H9 (cell line): Measurements from ENCODE around the gene NDUFB10. TPM values are rescaled to one million over a fixed set of nuclear protein-coding genes. Genes with fewer than 3 reads are reported as not detected.

Experiments
- DNase-seq: peaks from one replicate; pipeline ENCODE4 v3.0.0-alpha.2; 2017
- H2AFZ ChIP-seq: one replicate; pipeline ENCODE4 v1.6.1; 2013; ENCODE audit warnings: mild to moderate bottlenecking, low read length, control low read depth, moderate library complexity
- H2AK5ac ChIP-seq: 2 replicates; pipeline ENCODE4 v1.6.1; 2013; ENCODE audit warnings: low read length, control low read depth, mixed read lengths; ENCODE audit not compliant: insufficient read length
- H2BK120ac ChIP-seq: one replicate; pipeline ENCODE4 v1.6.1; 2013; ENCODE audit warnings: low read depth, mild to moderate bottlenecking, low read length, control low read depth, inconsistent platforms; ENCODE audit not compliant: poor library complexity, severe bottlenecking
- H2BK12ac ChIP-seq: 2 replicates; pipeline ENCODE4 v1.6.1; 2013; ENCODE audit warnings: low read length, control low read depth, mixed read lengths, low read depth; ENCODE audit not compliant: insufficient read length
- H2BK15ac ChIP-seq: 2 replicates; pipeline ENCODE4 v1.6.1; 2013; ENCODE audit warnings: low read depth, low read length, control low read depth
- H2BK20ac ChIP-seq: one replicate; pipeline ENCODE4 v1.6.1; 2013; ENCODE audit warnings: low read depth, mild to moderate bottlenecking, low read length, control low read depth, inconsistent platforms; ENCODE audit not compliant: poor library complexity, severe bottlenecking
- H2BK5ac ChIP-seq: 2 replicates; pipeline ENCODE4 v1.6.1; 2013; ENCODE audit warnings: low read length, control low read depth, mixed read lengths; ENCODE audit not compliant: insufficient read length
- H3K14ac ChIP-seq: 2 replicates; pipeline ENCODE4 v1.6.1; 2013; ENCODE audit warnings: low read length, control low read depth; ENCODE audit not compliant: insufficient read depth
- H3K18ac ChIP-seq: 2 replicates; pipeline ENCODE4 v1.6.1; 2013; ENCODE audit warnings: low read depth, mild to moderate bottlenecking, mixed read lengths, low read length, control low read depth; ENCODE audit not compliant: insufficient read length
- H3K23ac ChIP-seq: 2 replicates; pipeline ENCODE4 v1.6.1; 2013; ENCODE audit warnings: low read length, control low read depth, mixed read lengths, low read depth; ENCODE audit not compliant: insufficient read length
- H3K23me2 ChIP-seq: 2 replicates; pipeline ENCODE4 v1.6.1; 2013; ENCODE audit warnings: low read depth, mild to moderate bottlenecking, mixed read lengths, low read length, control low read depth; ENCODE audit not compliant: insufficient read length, poor library complexity, severe bottlenecking
- H3K27ac ChIP-seq: 2 replicates; pipeline ENCODE4 v1.5.1; 2013; ENCODE audit warnings: low read length, control low read depth, mixed read lengths, low read depth; ENCODE audit not compliant: insufficient read length
- H3K27me3 ChIP-seq: 2 replicates; pipeline ENCODE4 v1.6.1; 2013; ENCODE audit warnings: low read length, control low read depth, inconsistent platforms; ENCODE audit not compliant: insufficient read depth
- H3K4ac ChIP-seq: 2 replicates; pipeline ENCODE4 v1.6.1; 2013; ENCODE audit warnings: low read depth, mild to moderate bottlenecking, control low read depth, inconsistent platforms, low read length, moderate library complexity
- H3K4me1 ChIP-seq: 2 replicates; pipeline ENCODE4 v1.6.1; 2013; ENCODE audit warnings: low read length, control low read depth, inconsistent platforms; ENCODE audit not compliant: insufficient read depth
- H3K4me2 ChIP-seq: 2 replicates; pipeline ENCODE4 v1.6.1; 2013; ENCODE audit warnings: low read length, control low read depth, mixed read lengths; ENCODE audit not compliant: insufficient read length, insufficient read depth
- H3K56ac ChIP-seq: 2 replicates; pipeline ENCODE4 v1.6.1; 2013; ENCODE audit warnings: low read depth, mild to moderate bottlenecking, mixed read lengths, low read length, control low read depth; ENCODE audit not compliant: insufficient read length
- H3K79me1 ChIP-seq: 2 replicates; pipeline ENCODE4 v1.6.1; 2013; ENCODE audit warnings: low read depth, mild to moderate bottlenecking, moderate library complexity, low read length, control low read depth, inconsistent platforms; ENCODE audit not compliant: insufficient read depth, poor library complexity, severe bottlenecking
- H3K79me2 ChIP-seq: 2 replicates; pipeline ENCODE4 v1.6.1; 2013; ENCODE audit warnings: low read length, control low read depth, inconsistent platforms; ENCODE audit not compliant: insufficient read depth
- H3K9ac ChIP-seq: 2 replicates; pipeline ENCODE4 v1.6.1; 2013; ENCODE audit warnings: low read length, control low read depth, mixed read lengths; ENCODE audit not compliant: insufficient read length; ENCODE audit errors: extremely low read depth
- H3K9me3 ChIP-seq: one replicate; pipeline ENCODE4 v1.6.1; 2013; ENCODE audit warnings: low read depth, low read length, inconsistent platforms; ENCODE audit not compliant: control insufficient read depth
- H3T11ph ChIP-seq: one replicate; pipeline ENCODE4 v1.6.1; 2013; ENCODE audit warnings: mild to moderate bottlenecking, low read length, control low read depth, inconsistent platforms
- H4K20me1 ChIP-seq: one replicate; pipeline ENCODE4 v1.6.1; 2013; ENCODE audit not compliant: control insufficient read depth, insufficient read length, insufficient read depth
- H4K5ac ChIP-seq: 2 replicates; pipeline ENCODE4 v1.6.1; 2013; ENCODE audit warnings: low read depth, mild to moderate bottlenecking, mixed read lengths, low read length, control low read depth; ENCODE audit not compliant: insufficient read length
- H4K8ac ChIP-seq: replicated peaks from 2 replicates; pipeline ENCODE4 v1.6.1; 2013; ENCODE audit warnings: low read length, control low read depth, mixed read lengths, low read depth; ENCODE audit not compliant: insufficient read length
- H4K91ac ChIP-seq: 2 replicates; pipeline ENCODE4 v1.6.1; 2013; ENCODE audit warnings: low read depth, mild to moderate bottlenecking, moderate library complexity, mixed read lengths, low read length, control low read depth; ENCODE audit not compliant: insufficient read length
- H3K27ac Mint-ChIP-seq, 3 experiments: 2 replicates in 2 of 3; 3 replicates in 1 of 3; pipeline ENCODE4 v1.8.0; 2020 to 2021; ENCODE audit warnings: mixed read lengths in 3 of 3, mild to moderate bottlenecking in 1 of 3, moderate library complexity in 1 of 3
- H3K27me3 Mint-ChIP-seq: 2 replicates; pipeline ENCODE4 v1.8.0; 2021; ENCODE audit warnings: low read depth, mild to moderate bottlenecking, moderate library complexity, mixed read lengths
- H3K36me3 Mint-ChIP-seq, 3 experiments: 2 replicates in 2 of 3; 3 replicates in 1 of 3; pipeline ENCODE4 v1.8.0; 2020 to 2021; ENCODE audit warnings: low read depth in 3 of 3, mixed read lengths in 3 of 3; ENCODE audit not compliant: insufficient read depth in 1 of 3
- H3K4me1 Mint-ChIP-seq, 2 experiments: 2 replicates each; pipeline ENCODE4 v1.8.0; 2020; ENCODE audit warnings: mixed read lengths in 2 of 2
- H3K4me3 Mint-ChIP-seq, 2 experiments: 2 replicates in 1 of 2; 3 replicates in 1 of 2; pipeline ENCODE4 v1.8.0; 2020 to 2021; ENCODE audit warnings: mild to moderate bottlenecking in 2 of 2, mixed read lengths in 2 of 2, moderate library complexity in 1 of 2
- H3K9me3 Mint-ChIP-seq, 2 experiments: 2 replicates in 1 of 2; 3 replicates in 1 of 2; pipeline ENCODE4 v1.8.0; 2020; ENCODE audit warnings: mild to moderate bottlenecking in 2 of 2, mixed read lengths in 2 of 2, moderate library complexity in 1 of 2
- WGBS: extraction: QIAGEN DNeasy Blood & Tissue Kit; methylation state at CpG from one replicate; pipeline ENCODE4 v1.1.7; 2013; ENCODE audit warnings: missing lambda C conversion rate, low lambda C conversion rate, mixed read lengths; ENCODE audit not compliant: insufficient read length; ENCODE audit errors: extremely low coverage; 5-methylcytosine and 5-hydroxymethylcytosine counted together
- total RNA-seq: library from RNA; stranded (reverse); gene quantifications from 2 replicates; pipeline ENCODE4 v1.2.1, GENCODE V29; 2021
- TF ChIP-seq, protein P1 (sequence below): fragments of 200-600 bp; sonication (generic); conservative IDR thresholded peaks from 3 replicates; pipeline ENCODE4 v1.8.0; 2021; ENCODE audit warnings: antibody characterized with exemption, mild to moderate bottlenecking

The NDUFB10 gene
- total RNA-seq, 1 experiment from 2014 or later: 191 TPM

DNA sequence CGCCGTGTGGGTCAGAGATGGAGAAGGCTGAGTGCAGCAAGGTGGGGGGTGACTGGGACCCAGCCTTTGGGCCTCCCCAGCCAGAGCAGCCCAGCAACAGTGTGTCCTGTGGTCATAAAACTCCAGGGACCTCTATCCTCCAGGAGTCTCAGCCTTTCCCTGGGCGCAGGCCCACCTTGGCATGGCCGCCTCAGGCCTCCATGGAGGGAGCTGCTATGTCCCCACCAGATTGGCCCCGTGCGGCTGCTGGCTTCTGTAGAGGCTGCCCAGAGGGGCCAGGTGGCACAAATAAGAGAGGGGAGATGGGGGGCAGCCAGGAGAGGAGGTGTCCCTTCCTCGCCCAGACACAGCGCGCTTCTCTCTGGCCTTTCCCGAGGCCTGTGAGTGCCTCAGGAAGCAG lies 27.9 kb downstream of the NDUFB10 start:
- no peak overlapping the region for H4K5ac ChIP-seq
- H4K91ac ChIP-seq: no peak overlapping the region
- no peak overlapping the region for H2BK120ac ChIP-seq
- no peak overlapping the region for H2BK5ac ChIP-seq
- H3K27ac ChIP-seq: no peak overlapping the region
- no peak overlapping the region for H2BK15ac ChIP-seq
- H3K36me3 Mint-ChIP-seq: peaks cover 0 to 20% (median 18%) of the 10 kb centered on the region in 3 experiments; a peak in 6 of 7 replicates
- WGBS: no CpG with 5 or more reads among the region's 10 CpGs
- H3K4me2 ChIP-seq: no peak overlapping the region
- no peak overlapping the region for H3K4ac ChIP-seq
- no peak overlapping the region for H3K9ac ChIP-seq
- peaks cover 2% of the 10 kb centered on the region for H4K20me1 ChIP-seq
- no peaks in the 10 kb centered on the region; a peak in 1 of 5 replicates for H3K9me3 Mint-ChIP-seq
- H2BK12ac ChIP-seq: no peak overlapping the region
- H3T11ph ChIP-seq: no peak overlapping the region
- H3K23ac ChIP-seq: no peak overlapping the region
- no peaks in the 10 kb centered on the region; the same call in 1 of the 2 replicates for H3K4me1 ChIP-seq
- no peak overlapping the region for H2BK20ac ChIP-seq
- H3K79me1 ChIP-seq: no peaks in the 10 kb centered on the region
- H2AFZ ChIP-seq: no peak overlapping the region
- peaks cover 29 to 35% of the 10 kb centered on the region in 2 experiments for H3K4me1 Mint-ChIP-seq
- H3K18ac ChIP-seq: no peak overlapping the region
- H3K14ac ChIP-seq: no peak overlapping the region
- H3K27me3 Mint-ChIP-seq: peaks cover 47% of the 10 kb centered on the region
- no peak overlapping the region for H3K27ac Mint-ChIP-seq
- no peaks in the 10 kb centered on the region; the same call in 1 of the 2 replicates for H3K79me2 ChIP-seq
- H3K23me2 ChIP-seq: peaks cover 32% of the 10 kb centered on the region
- no peak overlapping the region for H2AK5ac ChIP-seq
- no peak overlapping the region for H3K56ac ChIP-seq
- H3K9me3 ChIP-seq: no peaks in the 10 kb centered on the region
- H3K27me3 ChIP-seq: peaks cover 20% of the 10 kb centered on the region
- TF ChIP-seq, protein P1, sequence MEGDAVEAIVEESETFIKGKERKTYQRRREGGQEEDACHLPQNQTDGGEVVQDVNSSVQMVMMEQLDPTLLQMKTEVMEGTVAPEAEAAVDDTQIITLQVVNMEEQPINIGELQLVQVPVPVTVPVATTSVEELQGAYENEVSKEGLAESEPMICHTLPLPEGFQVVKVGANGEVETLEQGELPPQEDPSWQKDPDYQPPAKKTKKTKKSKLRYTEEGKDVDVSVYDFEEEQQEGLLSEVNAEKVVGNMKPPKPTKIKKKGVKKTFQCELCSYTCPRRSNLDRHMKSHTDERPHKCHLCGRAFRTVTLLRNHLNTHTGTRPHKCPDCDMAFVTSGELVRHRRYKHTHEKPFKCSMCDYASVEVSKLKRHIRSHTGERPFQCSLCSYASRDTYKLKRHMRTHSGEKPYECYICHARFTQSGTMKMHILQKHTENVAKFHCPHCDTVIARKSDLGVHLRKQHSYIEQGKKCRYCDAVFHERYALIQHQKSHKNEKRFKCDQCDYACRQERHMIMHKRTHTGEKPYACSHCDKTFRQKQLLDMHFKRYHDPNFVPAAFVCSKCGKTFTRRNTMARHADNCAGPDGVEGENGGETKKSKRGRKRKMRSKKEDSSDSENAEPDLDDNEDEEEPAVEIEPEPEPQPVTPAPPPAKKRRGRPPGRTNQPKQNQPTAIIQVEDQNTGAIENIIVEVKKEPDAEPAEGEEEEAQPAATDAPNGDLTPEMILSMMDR: no peak
- H3K4me3 Mint-ChIP-seq: peak overlapping the region in 1 of 2 experiments; percentile 13; a peak in 1 of 5 replicates
- H4K8ac ChIP-seq: no peak overlapping the region
- DNase-seq: no peak
